ENCODE results near the gene ZNF407.

Gene ZNF407

GRCh38 chr18:75088622-75089211, 491.0 kb downstream of the ZNF407 start:
- no peak for TF ChIP-seq ZNF70 (CRISPR knock-in tag; IDR thresholded peaks at IDR 0.05)
- no peak for TF ChIP-seq BACH2 (CRISPR knock-in tag; IDR thresholded peaks at IDR 0.05; ENCODE audit: borderline replicate concordance)
- TF ChIP-seq CREB5 (CRISPR knock-in tag; IDR thresholded peaks at IDR 0.05; ENCODE audit: low read depth): no peak
- TF ChIP-seq OSR1 (CRISPR knock-in tag; IDR thresholded peaks at IDR 0.05): no peak
- no peak for TF ChIP-seq ZFP3 (CRISPR knock-in tag; IDR thresholded peaks at IDR 0.05)
- no peak for TF ChIP-seq ZC3H10 (CRISPR knock-in tag; IDR thresholded peaks at IDR 0.05)
- TF ChIP-seq TOX (CRISPR knock-in tag; IDR thresholded peaks at IDR 0.05; ENCODE audit: borderline replicate concordance): no peak
- TF ChIP-seq, protein P1, sequence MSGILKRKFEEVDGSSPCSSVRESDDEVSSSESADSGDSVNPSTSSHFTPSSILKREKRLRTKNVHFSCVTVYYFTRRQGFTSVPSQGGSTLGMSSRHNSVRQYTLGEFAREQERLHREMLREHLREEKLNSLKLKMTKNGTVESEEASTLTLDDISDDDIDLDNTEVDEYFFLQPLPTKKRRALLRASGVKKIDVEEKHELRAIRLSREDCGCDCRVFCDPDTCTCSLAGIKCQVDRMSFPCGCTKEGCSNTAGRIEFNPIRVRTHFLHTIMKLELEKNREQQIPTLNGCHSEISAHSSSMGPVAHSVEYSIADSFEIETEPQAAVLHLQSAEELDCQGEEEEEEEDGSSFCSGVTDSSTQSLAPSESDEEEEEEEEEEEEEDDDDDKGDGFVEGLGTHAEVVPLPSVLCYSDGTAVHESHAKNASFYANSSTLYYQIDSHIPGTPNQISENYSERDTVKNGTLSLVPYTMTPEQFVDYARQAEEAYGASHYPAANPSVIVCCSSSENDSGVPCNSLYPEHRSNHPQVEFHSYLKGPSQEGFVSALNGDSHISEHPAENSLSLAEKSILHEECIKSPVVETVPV (CRISPR knock-in tag; IDR thresholded peaks at IDR 0.05): no peak
- ATAC-seq: no peak

- TF ChIP-seq ZFP3 (CRISPR knock-in tag; IDR thresholded peaks at IDR 0.05) (no peak), GLIS3 (CRISPR knock-in tag; IDR thresholded peaks at IDR 0.05) (no peak), ARNTL (CRISPR knock-in tag; IDR thresholded peaks at IDR 0.05; ENCODE audit: borderline replicate concordance, low read depth) (no peak), OSR1 (CRISPR knock-in tag; IDR thresholded peaks at IDR 0.05) (no peak), ZC3H10 (CRISPR knock-in tag; IDR thresholded peaks at IDR 0.05) (no peak)
- no peak for ATAC-seq
These were observed 492.2 kb downstream of the ZNF407 start for GRCh38 chr18:75089748-75090327.

DNA sequence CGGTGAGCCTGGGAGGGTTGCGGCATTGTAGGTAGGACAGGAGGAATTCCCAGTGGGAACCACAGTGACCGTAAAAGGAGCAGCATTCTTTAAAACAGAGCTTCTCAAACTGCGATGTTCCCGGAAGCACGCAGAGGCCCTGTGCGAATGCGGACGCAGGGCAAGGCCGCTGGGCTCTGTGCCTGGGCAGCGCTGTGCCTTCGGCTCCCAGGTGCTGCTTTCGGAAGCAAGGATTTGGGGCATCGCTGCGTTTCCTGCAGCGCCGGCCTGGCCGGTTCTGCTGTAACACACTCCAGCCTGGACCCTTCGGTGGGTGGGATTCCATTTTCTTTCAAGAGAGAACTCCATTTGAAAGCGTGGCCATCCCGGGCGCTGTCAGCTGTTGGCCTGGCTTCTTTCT, 492.7 kb downstream of the ZNF407 start:
- ATAC-seq: no peak
- no peak for TF ChIP-seq ISL1 (CRISPR knock-in tag; IDR thresholded peaks at IDR 0.05)
- TF ChIP-seq, protein P2, sequence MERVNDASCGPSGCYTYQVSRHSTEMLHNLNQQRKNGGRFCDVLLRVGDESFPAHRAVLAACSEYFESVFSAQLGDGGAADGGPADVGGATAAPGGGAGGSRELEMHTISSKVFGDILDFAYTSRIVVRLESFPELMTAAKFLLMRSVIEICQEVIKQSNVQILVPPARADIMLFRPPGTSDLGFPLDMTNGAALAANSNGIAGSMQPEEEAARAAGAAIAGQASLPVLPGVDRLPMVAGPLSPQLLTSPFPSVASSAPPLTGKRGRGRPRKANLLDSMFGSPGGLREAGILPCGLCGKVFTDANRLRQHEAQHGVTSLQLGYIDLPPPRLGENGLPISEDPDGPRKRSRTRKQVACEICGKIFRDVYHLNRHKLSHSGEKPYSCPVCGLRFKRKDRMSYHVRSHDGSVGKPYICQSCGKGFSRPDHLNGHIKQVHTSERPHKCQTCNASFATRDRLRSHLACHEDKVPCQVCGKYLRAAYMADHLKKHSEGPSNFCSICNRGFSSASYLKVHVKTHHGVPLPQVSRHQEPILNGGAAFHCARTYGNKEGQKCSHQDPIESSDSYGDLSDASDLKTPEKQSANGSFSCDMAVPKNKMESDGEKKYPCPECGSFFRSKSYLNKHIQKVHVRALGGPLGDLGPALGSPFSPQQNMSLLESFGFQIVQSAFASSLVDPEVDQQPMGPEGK (CRISPR knock-in tag; IDR thresholded peaks at IDR 0.05; ENCODE audit: borderline replicate concordance): no peak
- TF ChIP-seq CSDC2 (CRISPR knock-in tag; IDR thresholded peaks at IDR 0.05): no peak
- TF ChIP-seq TOX (CRISPR knock-in tag; IDR thresholded peaks at IDR 0.05; ENCODE audit: borderline replicate concordance): no peak
- TF ChIP-seq ZNF8 (CRISPR knock-in tag; IDR thresholded peaks at IDR 0.05): no peak
- TF ChIP-seq ESRRG (CRISPR knock-in tag; IDR thresholded peaks at IDR 0.05): no peak
- no peak for TF ChIP-seq POU6F1 (CRISPR knock-in tag; IDR thresholded peaks at IDR 0.05; ENCODE audit: borderline replicate concordance, low read depth)
- no peak for TF ChIP-seq ZNF70 (CRISPR knock-in tag; IDR thresholded peaks at IDR 0.05)
- TF ChIP-seq SNAI2 (CRISPR knock-in tag; IDR thresholded peaks at IDR 0.05): no peak
- TF ChIP-seq OSR1 (CRISPR knock-in tag; IDR thresholded peaks at IDR 0.05): no peak
- no peak for TF ChIP-seq CREB5 (CRISPR knock-in tag; IDR thresholded peaks at IDR 0.05; ENCODE audit: low read depth)
- no peak for TF ChIP-seq ZFP3 (CRISPR knock-in tag; IDR thresholded peaks at IDR 0.05)
- no peak for TF ChIP-seq ZC3H10 (CRISPR knock-in tag; IDR thresholded peaks at IDR 0.05)
- TF ChIP-seq ZFP30 (CRISPR knock-in tag; IDR thresholded peaks at IDR 0.05): no peak
- TF ChIP-seq BACH2 (CRISPR knock-in tag; IDR thresholded peaks at IDR 0.05; ENCODE audit: borderline replicate concordance): no peak
- no peak for TF ChIP-seq GLIS3 (CRISPR knock-in tag; IDR thresholded peaks at IDR 0.05)
- TF ChIP-seq PPARA (CRISPR knock-in tag; IDR thresholded peaks at IDR 0.05; ENCODE audit: borderline replicate concordance): no peak
- TF ChIP-seq, protein P1 (CRISPR knock-in tag; IDR thresholded peaks at IDR 0.05): no peak
